Lower lobe of right lung (tissue), 2 donors: ENCODE results near the gene MORN1. TPM values are rescaled to one million over a fixed set of nuclear protein-coding genes. Genes with fewer than 3 reads are reported as not detected.

Experiments used
- ATAC-seq, 2 donors: fragments of 200-7000 bp; cut with Tn5 transposase; one replicate each; pipeline ENCODE4 v1.9.1; 2020 to 2022; ENCODE audit warnings: mild to moderate bottlenecking in 2 of 2, moderate library complexity in 2 of 2
- DNase-seq: peaks from one replicate; pipeline ENCODE4 v3.0.0-alpha.2; 2020
- H3K27ac ChIP-seq: fragments of 200-600 bp; one replicate; pipeline ENCODE4 v1.8.0; 2022
- H3K27me3 ChIP-seq: fragments of 200-600 bp; one replicate; pipeline ENCODE4 v1.8.0; 2022; ENCODE audit warnings: low read depth
- H3K36me3 ChIP-seq: fragments of 200-600 bp; one replicate; pipeline ENCODE4 v1.8.0; 2022; ENCODE audit warnings: mild to moderate bottlenecking
- H3K4me1 ChIP-seq: fragments of 200-600 bp; one replicate; pipeline ENCODE4 v1.8.0; 2022
- H3K4me3 ChIP-seq: fragments of 200-600 bp; one replicate; pipeline ENCODE4 v1.8.0; 2022; ENCODE audit warnings: mild to moderate bottlenecking
- H3K9me3 ChIP-seq: fragments of 200-600 bp; one replicate; pipeline ENCODE4 v1.8.0; 2022
- CTCF ChIP-seq: fragments of 200-600 bp; IDR thresholded peaks from one replicate; pipeline ENCODE4 v1.8.0; 2022; ENCODE audit warnings: antibody characterized with exemption, mild to moderate bottlenecking
- intact Hi-C: fragments of 100-400 bp; cut with DNase I; formaldehyde crosslinking; loops from one replicate; pipeline ENCODE4 v1.11.0; 2022
- total RNA-seq: library from RNA; stranded (reverse); fragmentation: NEBNext Ultra II Directional; extraction: Animal tissue kit (Norgen Biotek cat#: 25700); gene quantifications from one replicate; pipeline ENCODE4 v1.2.1, GENCODE V29; 2021
- donor health status: DM: no; HTN: yes; CAD: no; lungs with severe emphysema.

Gene MORN1
- total RNA-seq, 1 donor from 2014 or later, result 13.4 TPM

- Histone ChIP-seq H3K4me3 (no peak overlapping the region), H3K4me1 (peaks cover 43% of the 10 kb centered on the region), H3K36me3 (peaks cover 3% of the 10 kb centered on the region), H3K9me3 (no peaks in the 10 kb centered on the region), H3K27me3 (no peaks in the 10 kb centered on the region), H3K27ac (no peak overlapping the region)
- ATAC-seq (no peak), DNase-seq (peak; percentile 42)
- TF ChIP-seq CTCF, result no peak
- intact Hi-C loops, result no loop called here
Observed at GRCh38 chr1:2282556-2283270, 108.6 kb downstream of the MORN1 start.

- no peak for TF ChIP-seq CTCF
- peaks cover 6% of the 10 kb centered on the region for H3K36me3 ChIP-seq
- H3K4me1 ChIP-seq, result peaks cover 67% of the 10 kb centered on the region
- H3K9me3 ChIP-seq, result no peaks in the 10 kb centered on the region
- intact Hi-C loops, result no loop called here
- no peak overlapping the region for H3K4me3 ChIP-seq
- no peaks in the 10 kb centered on the region for H3K27me3 ChIP-seq
- peak in 1 of 2 donors; percentile 6 for ATAC-seq
- H3K27ac ChIP-seq, result peak overlapping the region; percentile 83
- peak; percentile 60 for DNase-seq
Observed at GRCh38 chr1:2279817-2280216, 111.5 kb downstream of the MORN1 start.

GRCh38 chr1:2279210-2279639 lies 112.1 kb downstream of the MORN1 start:
- peaks cover 6% of the 10 kb centered on the region for H3K36me3 ChIP-seq
- intact Hi-C loops, result no loop called here
- H3K27me3 ChIP-seq, result no peaks in the 10 kb centered on the region
- ATAC-seq (peak; percentile 50 to 72), DNase-seq (peak; percentile 76)
- H3K9me3 ChIP-seq, result no peaks in the 10 kb centered on the region
- TF ChIP-seq CTCF, result no peak
- H3K4me3 ChIP-seq, result no peak overlapping the region
- H3K4me1 ChIP-seq, result peaks cover 69% of the 10 kb centered on the region
- peak overlapping the region; percentile 83 for H3K27ac ChIP-seq

- intact Hi-C loops, result no loop called here
Observed at GRCh38 chr1:2278591-2279209, 112.7 kb downstream of the MORN1 start.

More at GRCh38 chr1:2278591-2279209, 112.7 kb downstream of the MORN1 start:
- TF ChIP-seq CTCF, result no peak
- H3K9me3 ChIP-seq, result no peaks in the 10 kb centered on the region
- H3K36me3 ChIP-seq, result peaks cover 6% of the 10 kb centered on the region
- no peak overlapping the region for H3K4me3 ChIP-seq
- H3K27me3 ChIP-seq, result no peaks in the 10 kb centered on the region
- no peak for DNase-seq
- peaks cover 72% of the 10 kb centered on the region for H3K4me1 ChIP-seq
- ATAC-seq, result no peak
- H3K27ac ChIP-seq, result peak overlapping the region; percentile 83
